Naive thymus-derived CD4-positive, alpha-beta T cell (primary cell): ENCODE results near the gene DECR2. TPM values are rescaled to one million over a fixed set of nuclear protein-coding genes. Genes with fewer than 3 reads are reported as not detected.

Experiments
- ATAC-seq: fragments of 150-1000 bp; cut with Tn5 transposase; 2 replicates; pipeline ENCODE4 v1.10.0; 2021; ENCODE audit warnings: mild to moderate bottlenecking, moderate library complexity
- CTCF ChIA-PET: fragments of 350-600 bp; sonication (Branson Sonifier 250); formaldehyde crosslinking; loops from one replicate; lab custom pipeline; 2021; ENCODE audit warnings: antibody characterized with exemption; lab: Charles Lee
- POLR2A ChIA-PET: fragments of 350-600 bp; sonication (Branson Sonifier 250); formaldehyde crosslinking; loops from one replicate; lab custom pipeline; 2021; ENCODE audit warnings: antibody characterized with exemption, inconsistent platforms; lab: Charles Lee
- DNase-seq, 9 donors: peaks; one replicate each; pipeline versions ENCODE4 v3.0.0 to v3.0.0-alpha.2; 2020 to 2022; ENCODE audit warnings: mixed read lengths in 1 of 9
- H3K27ac ChIP-seq: one replicate; pipeline ENCODE4 v1.7.0; 2013; ENCODE audit warnings: mild to moderate bottlenecking, low read depth, low read length, moderate library complexity
- H3K27me3 ChIP-seq, 2 donors: one replicate each; pipeline ENCODE4 v1.7.0; 2013; ENCODE audit warnings: low read length in 2 of 2, mild to moderate bottlenecking in 2 of 2, moderate library complexity in 2 of 2; ENCODE audit not compliant: control insufficient read depth in 2 of 2, insufficient read depth in 2 of 2
- H3K36me3 ChIP-seq, 3 experiments: 1 replicate in 2 of 3; 2 replicates in 1 of 3; pipeline ENCODE4 v1.7.0; 2013; ENCODE audit warnings: low read length in 3 of 3, mild to moderate bottlenecking in 3 of 3, moderate library complexity in 1 of 3; ENCODE audit not compliant: insufficient read depth in 3 of 3, control insufficient read depth in 2 of 3
- H3K4me1 ChIP-seq, 2 donors: one replicate each; pipeline ENCODE4 v1.7.0; 2013; ENCODE audit warnings: low read length in 2 of 2, mild to moderate bottlenecking in 2 of 2, moderate library complexity in 1 of 2; ENCODE audit not compliant: control insufficient read depth in 2 of 2, insufficient read depth in 2 of 2
- H3K4me3 ChIP-seq: 2 replicates; pipeline ENCODE4 v1.7.0; 2013; ENCODE audit warnings: mild to moderate bottlenecking, low read length
- H3K9me3 ChIP-seq, 3 experiments: 1 replicate in 2 of 3; 2 replicates in 1 of 3; pipeline ENCODE4 v1.7.0; 2013; ENCODE audit warnings: low read length in 3 of 3; ENCODE audit not compliant: control insufficient read depth in 2 of 3
- H3K27ac Mint-ChIP-seq, 9 donors: one replicate each; pipeline ENCODE4 v1.8.0; 2020 to 2022; ENCODE audit warnings: mixed read lengths in 9 of 9, mild to moderate bottlenecking in 8 of 9, moderate library complexity in 5 of 9, inconsistent platforms in 2 of 9
- H3K27me3 Mint-ChIP-seq, 5 donors: one replicate each; pipeline ENCODE4 v1.8.0; 2021 to 2022; ENCODE audit warnings: mixed read lengths in 5 of 5, mild to moderate bottlenecking in 1 of 5
- H3K36me3 Mint-ChIP-seq, 5 donors: one replicate each; pipeline ENCODE4 v1.8.0; 2020 to 2022; ENCODE audit warnings: mixed read lengths in 5 of 5, mild to moderate bottlenecking in 3 of 5, inconsistent platforms in 1 of 5
- H3K4me1 Mint-ChIP-seq, 7 donors: one replicate each; pipeline ENCODE4 v1.8.0; 2020 to 2022; ENCODE audit warnings: mixed read lengths in 7 of 7, mild to moderate bottlenecking in 3 of 7, inconsistent platforms in 1 of 7
- H3K4me3 Mint-ChIP-seq, 10 donors: one replicate each; pipeline ENCODE4 v1.8.0; 2020 to 2022; ENCODE audit warnings: mild to moderate bottlenecking in 10 of 10, mixed read lengths in 10 of 10, moderate library complexity in 6 of 10, inconsistent platforms in 2 of 10
- H3K9me3 Mint-ChIP-seq, 11 donors: one replicate each; pipeline ENCODE4 v1.8.0; 2020 to 2022; ENCODE audit warnings: mixed read lengths in 11 of 11, mild to moderate bottlenecking in 4 of 11, inconsistent platforms in 1 of 11, moderate library complexity in 1 of 11
- intact Hi-C, 2 donors: fragments of 100-400 bp; cut with micrococcal nuclease; formaldehyde crosslinking; loops; one replicate each; pipeline ENCODE4 v1.15.1; 2023
- polyA plus RNA-seq, 2 donors: library from polyadenylated mRNA; unstranded; fragments of 300-500 nt; fragmentation: Illumina TruSeq; gene quantifications; one replicate each; pipeline ENCODE4 v1.2.3, GENCODE V29; 2021
- total RNA-seq, 6 experiments: library from RNA in 5 of 6; stranded (reverse) in 5 of 6; gene quantifications; 1 replicate in 5 of 6; 2 replicates in 1 of 6; pipeline ENCODE4 v1.2.3 and lab custom pipeline; 2021 to 2026

Gene DECR2, protein sequence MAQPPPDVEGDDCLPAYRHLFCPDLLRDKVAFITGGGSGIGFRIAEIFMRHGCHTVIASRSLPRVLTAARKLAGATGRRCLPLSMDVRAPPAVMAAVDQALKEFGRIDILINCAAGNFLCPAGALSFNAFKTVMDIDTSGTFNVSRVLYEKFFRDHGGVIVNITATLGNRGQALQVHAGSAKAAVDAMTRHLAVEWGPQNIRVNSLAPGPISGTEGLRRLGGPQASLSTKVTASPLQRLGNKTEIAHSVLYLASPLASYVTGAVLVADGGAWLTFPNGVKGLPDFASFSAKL
- 10 to 100 TPM in 3 of 5 experiments, 1 to 10 TPM in 2; 7.9 to 13.8 (median 11.6) TPM for total RNA-seq
- polyA plus RNA-seq = 1 to 10 TPM; 7.8 to 7.9 TPM
- total RNA-seq (lab: John Stamatoyannopoulos, UW) = 5.1 reads per million, percentile 24 among the genes with 10 or more reads in this experiment

- H3K9me3 Mint-ChIP-seq = no peaks in the 10 kb centered on the region
- ChIA-PET CTCF (interaction anchor here (0.7 to 1.7 kb wide), 3 partner anchors 9 to 179 kb away, joined by 3 to 6 read pairs (median 3); no protein-coding TSS in a partner anchor), POLR2A (interaction anchor here (0.6 to 10.9 kb wide), 8 partner anchors 10 to 221 kb away, joined by 3 to 120 read pairs (median 6); partner anchors contain the start of genes MRPL28, PGAP6 and RAB11FIP3)
- peak within 1 kb of the TSS; percentile 81 to 97 (median 94) for H3K27ac Mint-ChIP-seq
- Histone ChIP-seq H3K27ac (peak within 1 kb of the TSS; percentile 82), H3K36me3 (no peaks in the 10 kb centered on the region), H3K27me3 (no peaks in the 10 kb centered on the region), H3K4me1 (peaks cover 0 to 5% of the 10 kb centered on the region in 2 donors), H3K4me3 (peak within 1 kb of the TSS; percentile 86), H3K9me3 (no peaks in the 10 kb centered on the region)
- peak; percentile 89 to 98 (median 95) for DNase-seq
- H3K4me3 Mint-ChIP-seq = peak within 1 kb of the TSS; percentile 84 to 92 (median 89)
- intact Hi-C loops = loop anchor here (1.0 to 10.0 kb wide), 16 partner anchors 9 to 339 kb away; partner anchors contain the start of genes METTL26 (in 2 of the 2), RAB11FIP3 (in 2 of the 2), AXIN1 (in 1 of the 2) and CAPN15 (in 1 of the 2)
- H3K27me3 Mint-ChIP-seq = peaks cover 0 to 1% (median 0%) of the 10 kb centered on the region in 5 donors
- ATAC-seq = peak; percentile 94
- no peaks in the 10 kb centered on the region for H3K36me3 Mint-ChIP-seq
- H3K4me1 Mint-ChIP-seq = peaks cover 10 to 21% (median 11%) of the 10 kb centered on the region in 7 donors
Measured at GRCh38 chr16:401468-402348, at the start of gene DECR2. DECR2 (plus strand) TSS chr16:401885; CDS start chr16:401964, 79 bp downstream.

GRCh38 chr16:352547-353403 lies 48.9 kb upstream of the DECR2 start, which contains the start of gene AXIN1:
AXIN1 (minus strand) TSS chr16:352723; CDS start chr16:347025, 5,698 bp downstream.
- Mint-ChIP-seq H3K27me3 (no peaks in the 10 kb centered on the region), H3K9me3 (no peaks in the 10 kb centered on the region), H3K27ac (peak within 1 kb of the TSS; percentile 68 to 97 (median 94)), H3K4me1 (peaks cover 25 to 61% (median 44%) of the 10 kb centered on the region in 7 donors), H3K4me3 (peak within 1 kb of the TSS; percentile 80 to 97 (median 93)), H3K36me3 (peaks cover 0 to 11% (median 4%) of the 10 kb centered on the region in 5 donors)
- intact Hi-C loops = loop anchor here (1.0 to 10.0 kb wide), 14 partner anchors 10 to 308 kb away; partner anchors contain the start of genes DECR2 (in 2 of the 2), FAM234A (in 2 of the 2), LUC7L (in 2 of the 2) and MRPL28 (in 2 of the 2)
- peak within 1 kb of the TSS; percentile 75 for H3K27ac ChIP-seq
- ATAC-seq (peak; percentile 94), DNase-seq (peak; percentile 98 to 100 (median 99))
- H3K36me3 ChIP-seq = no peaks in the 10 kb centered on the region
- H3K9me3 ChIP-seq = no peaks in the 10 kb centered on the region
- H3K27me3 ChIP-seq = no peaks in the 10 kb centered on the region
- POLR2A ChIA-PET = interaction anchor here (1.0 to 3.2 kb wide), 5 partner anchors 10 to 125 kb away, joined by 3 to 13 read pairs (median 7); partner anchors contain the start of gene FAM234A
- CTCF ChIA-PET = interaction anchor here (1.0 kb wide), 1 partner anchor 117 kb away, joined by 4 read pairs; no protein-coding TSS in a partner anchor
- peak within 1 kb of the TSS; percentile 57 for H3K4me3 ChIP-seq
- peaks cover 43 to 59% of the 10 kb centered on the region in 2 donors for H3K4me1 ChIP-seq

DNA sequence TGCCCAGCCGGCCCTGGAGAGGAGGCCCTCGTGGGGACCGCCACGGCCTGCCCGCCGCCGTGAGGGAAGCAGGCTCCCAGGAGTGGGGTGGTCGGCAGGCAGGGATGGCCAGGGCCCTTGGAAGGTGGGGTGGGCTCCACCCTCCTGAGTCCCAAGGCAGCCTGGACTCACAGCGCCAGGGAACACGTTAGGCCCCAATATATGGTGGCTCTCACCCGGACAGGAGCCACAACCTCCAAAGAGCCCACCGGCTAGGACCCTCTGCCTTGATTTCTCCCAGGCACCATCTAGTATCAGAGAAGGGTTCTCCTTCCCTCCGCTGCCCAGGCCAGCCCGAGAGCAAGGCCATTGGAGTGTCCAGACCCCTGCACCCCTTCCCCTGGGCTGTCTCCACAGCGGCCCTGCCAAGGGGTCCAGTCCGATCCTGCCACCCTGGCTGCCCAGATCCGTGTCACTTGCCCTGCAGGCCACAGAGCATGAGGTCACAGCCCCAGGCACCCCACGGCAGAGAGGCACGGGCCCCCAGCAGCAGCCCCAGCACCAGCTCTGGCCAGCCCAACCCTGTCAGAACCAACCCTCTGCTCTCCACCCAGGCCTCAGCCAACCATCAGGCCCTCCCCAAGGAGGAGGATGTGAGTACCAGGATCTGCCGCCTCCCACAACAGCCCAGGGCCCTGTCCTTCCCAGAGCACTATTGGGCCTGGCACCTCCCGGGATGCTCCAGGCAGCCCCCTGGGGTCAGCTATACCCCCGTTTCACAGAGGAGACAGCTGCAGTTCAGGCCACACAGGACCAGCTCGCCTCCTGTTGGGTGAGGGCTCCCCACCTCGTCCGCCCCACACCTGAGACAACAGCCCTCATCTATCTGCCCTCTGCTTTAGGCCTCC lies 48.0 kb upstream of the DECR2 start:
- Histone ChIP-seq H3K4me1 (peaks cover 43 to 52% of the 10 kb centered on the region in 2 donors), H3K9me3 (no peaks in the 10 kb centered on the region), H3K36me3 (no peaks in the 10 kb centered on the region), H3K27ac (peak overlapping the region; percentile 58), H3K4me3 (peak overlapping the region; percentile 50), H3K27me3 (no peaks in the 10 kb centered on the region)
- Mint-ChIP-seq H3K4me3 (peak overlapping the region; percentile 59 to 86 (median 76)), H3K27ac (peak overlapping the region in 8 of 9 donors; percentile 46 to 94 (median 86)), H3K4me1 (peaks cover 24 to 52% (median 36%) of the 10 kb centered on the region in 7 donors), H3K9me3 (no peaks in the 10 kb centered on the region), H3K27me3 (no peaks in the 10 kb centered on the region), H3K36me3 (peaks cover 0 to 11% (median 4%) of the 10 kb centered on the region in 5 donors)
- peak in 1 of 9 donors; percentile 28 for DNase-seq
- no peak for ATAC-seq
- ChIA-PET POLR2A (interaction anchor here (0.8 to 3.2 kb wide), 6 partner anchors 26 to 126 kb away, joined by 3 to 13 read pairs (median 8); no protein-coding TSS in a partner anchor), CTCF (interaction anchor here (0.5 kb wide), 1 partner anchor 25 kb away, joined by 3 read pairs; no protein-coding TSS in a partner anchor)
- intact Hi-C loops = loop anchor here (1.0 to 10.0 kb wide), 9 partner anchors 9 to 307 kb away; partner anchors contain the start of genes DECR2 (in 2 of the 2), FAM234A (in 1 of the 2), HBQ1 (in 1 of the 2) and MRPL28 (in 1 of the 2)

GRCh38 chr16:354291-354881 lies 47.3 kb upstream of the DECR2 start:
- no peaks in the 10 kb centered on the region for H3K9me3 Mint-ChIP-seq
- Histone ChIP-seq H3K4me1 (peaks cover 43 to 52% of the 10 kb centered on the region in 2 donors), H3K27me3 (no peaks in the 10 kb centered on the region), H3K4me3 (peak overlapping the region; percentile 44), H3K9me3 (no peaks in the 10 kb centered on the region), H3K27ac (peak overlapping the region; percentile 58), H3K36me3 (no peaks in the 10 kb centered on the region)
- H3K4me3 Mint-ChIP-seq = peak overlapping the region; percentile 59 to 86 (median 76)
- DNase-seq (no peak), ATAC-seq (no peak)
- ChIA-PET POLR2A (interaction anchor here (0.5 to 1.7 kb wide), 9 partner anchors 15 to 257 kb away, joined by 3 to 10 read pairs (median 3); partner anchors contain the start of gene FAM234A), CTCF (no interaction called here)
- intact Hi-C loops = loop anchor here (5.0 to 10.0 kb wide), 2 partner anchors 47 to 50 kb away; partner anchors contain the start of gene DECR2 (in 1 of the 2)
- peaks cover 0 to 7% (median 4%) of the 10 kb centered on the region in 5 donors for H3K36me3 Mint-ChIP-seq
- H3K4me1 Mint-ChIP-seq = peaks cover 22 to 48% (median 33%) of the 10 kb centered on the region in 7 donors
- H3K27ac Mint-ChIP-seq = peak overlapping the region in 7 of 9 donors; percentile 75 to 94 (median 91)
- no peaks in the 10 kb centered on the region for H3K27me3 Mint-ChIP-seq
